IMR-90 (cell line): ENCODE results near the gene ZNF711. TPM values are rescaled to one million over a fixed set of nuclear protein-coding genes. Genes with fewer than 3 reads are reported as not detected.
"Not testable (repeated sequence)": the region's sequence is repeated elsewhere in the genome, so short reads cannot be mapped to it uniquely, and the experiment has no call there.

Experiments used
- ATAC-seq: fragments of 200-7000 bp; cut with Tn5 transposase; 2 replicates; pipeline ENCODE4 v1.9.1; 2020; ENCODE audit warnings: low read depth, mild to moderate bottlenecking, moderate library complexity
- BruUV-seq: library from RNA; stranded (reverse); fragments of 400-500 nt; replicated peaks from 2 replicates; lab custom pipeline; 2021; lab: Mats Ljungman, UMichigan
- CTCF ChIA-PET: fragments of 300-600 bp; formaldehyde crosslinking; extraction: SDS; loops from one replicate; lab custom pipeline; 2021; ENCODE audit warnings: antibody characterized with exemption; lab: Yijun Ruan, JAX
- POLR2A ChIA-PET: fragments of 300-600 bp; sonication (Branson Sonifier 250); formaldehyde crosslinking; loops from one replicate; lab custom pipeline; 2022; ENCODE audit warnings: antibody characterized with exemption; ENCODE audit not compliant: unreplicated experiment; lab: Charles Lee
- DNase-seq: peaks from one replicate; pipeline ENCODE4 v3.0.0; 2013
- H2AFZ ChIP-seq: replicated peaks from 2 replicates; pipeline ENCODE3; 2013; ENCODE audit warnings: low read length, mild to moderate bottlenecking; ENCODE audit not compliant: poor library complexity
- H2AK5ac ChIP-seq: 2 replicates; pipeline ENCODE4 v1.6.1; 2013; ENCODE audit warnings: low read depth, low read length, inconsistent platforms
- H2AK9ac ChIP-seq: replicated peaks from 2 replicates; pipeline ENCODE3; 2013; ENCODE audit warnings: mild to moderate bottlenecking, low read depth, low read length, moderate library complexity; ENCODE audit not compliant: poor library complexity
- H2BK120ac ChIP-seq: 2 replicates; pipeline ENCODE4 v1.6.1; 2013; ENCODE audit warnings: low read depth, low read length, inconsistent platforms
- H2BK15ac ChIP-seq: 3 replicates; pipeline ENCODE4 v1.6.1; 2013; ENCODE audit warnings: low read depth, low read length, inconsistent platforms
- H2BK20ac ChIP-seq: 2 replicates; pipeline ENCODE4 v1.6.1; 2013; ENCODE audit warnings: low read depth, mild to moderate bottlenecking, inconsistent platforms, low read length, moderate library complexity
- H2BK5ac ChIP-seq: 2 replicates; pipeline ENCODE4 v1.6.1; 2013; ENCODE audit warnings: mild to moderate bottlenecking, low read depth, low read length, inconsistent platforms; ENCODE audit not compliant: poor library complexity, severe bottlenecking
- H3K14ac ChIP-seq: replicated peaks from 2 replicates; pipeline ENCODE4 v1.6.1; 2013; ENCODE audit warnings: low read depth, low read length, inconsistent platforms
- H3K18ac ChIP-seq: 2 replicates; pipeline ENCODE4 v1.6.1; 2013; ENCODE audit warnings: low read depth, low read length, control low read depth
- H3K23ac ChIP-seq: 2 replicates; pipeline ENCODE4 v1.6.1; 2013; ENCODE audit warnings: low read depth, low read length, inconsistent platforms
- H3K27ac ChIP-seq: 2 replicates; pipeline ENCODE4 v1.5.1; 2013; ENCODE audit warnings: mild to moderate bottlenecking, control low read depth, low read length; ENCODE audit not compliant: insufficient read depth
- H3K27me3 ChIP-seq: 2 replicates; pipeline ENCODE4 v1.6.1; 2013; ENCODE audit warnings: low read length; ENCODE audit not compliant: control insufficient read depth, insufficient read depth
- H3K36me3 ChIP-seq: 2 replicates; pipeline ENCODE4 v1.6.1; 2013; ENCODE audit warnings: low read length, mixed read lengths; ENCODE audit not compliant: control insufficient read depth, insufficient read depth
- H3K4ac ChIP-seq: 2 replicates; pipeline ENCODE4 v1.6.1; 2013; ENCODE audit warnings: low read depth, low read length, inconsistent platforms
- H3K4me1 ChIP-seq: 2 replicates; pipeline ENCODE4 v1.6.1; 2013; ENCODE audit warnings: low read length, mixed read lengths; ENCODE audit not compliant: control insufficient read depth, insufficient read depth
- H3K4me2 ChIP-seq: 2 replicates; pipeline ENCODE4 v1.6.1; 2013; ENCODE audit warnings: low read depth, mild to moderate bottlenecking, control low read depth, low read length, moderate library complexity
- H3K4me3 ChIP-seq: 2 replicates; pipeline ENCODE4 v1.5.1; 2013; ENCODE audit warnings: low read depth, mild to moderate bottlenecking, control low read depth, low read length, moderate library complexity; ENCODE audit not compliant: insufficient read depth
- H3K56ac ChIP-seq: 2 replicates; pipeline ENCODE4 v1.6.1; 2013; ENCODE audit warnings: low read length, inconsistent platforms; ENCODE audit not compliant: insufficient read depth; ENCODE audit errors: extremely low read depth
- H3K79me1 ChIP-seq, 2 experiments: 2 replicates each; pipeline ENCODE4 v1.6.1; 2013; ENCODE audit warnings: low read length in 2 of 2, inconsistent platforms in 1 of 2, low read depth in 1 of 2
- H3K9ac ChIP-seq: 2 replicates; pipeline ENCODE4 v1.6.1; 2013; ENCODE audit warnings: low read depth, low read length, control low read depth
- H3K9me1 ChIP-seq: 2 replicates; pipeline ENCODE4 v1.6.1; 2013; ENCODE audit warnings: low read length, inconsistent platforms; ENCODE audit not compliant: insufficient read depth
- H3K9me3 ChIP-seq: 2 replicates; pipeline ENCODE4 v1.6.1; 2013; ENCODE audit warnings: low read length; ENCODE audit not compliant: control insufficient read depth, insufficient read depth
- H4K20me1 ChIP-seq: 2 replicates; pipeline ENCODE4 v1.6.1; 2013; ENCODE audit warnings: low read length, inconsistent platforms; ENCODE audit not compliant: insufficient read depth
- H4K5ac ChIP-seq: 2 replicates; pipeline ENCODE4 v1.6.1; 2013; ENCODE audit warnings: mild to moderate bottlenecking, low read depth, low read length, control low read depth
- H4K8ac ChIP-seq, 2 experiments: 2 replicates each; pipeline ENCODE4 v1.6.1; 2013; ENCODE audit warnings: low read depth in 2 of 2, low read length in 2 of 2, control low read depth in 1 of 2, inconsistent platforms in 1 of 2
- H4K91ac ChIP-seq: 2 replicates; pipeline ENCODE4 v1.6.1; 2013; ENCODE audit warnings: low read depth, low read length, inconsistent platforms; ENCODE audit not compliant: insufficient read depth
- WGBS, 2 experiments: methylation state at CpG; one replicate each; pipeline versions ENCODE4 v1.1.5 to v1.1.7; 2013; ENCODE audit warnings: missing lambda C conversion rate in 2 of 2; ENCODE audit not compliant: insufficient read length in 1 of 2; ENCODE audit errors: extremely low coverage in 2 of 2; 5-methylcytosine and 5-hydroxymethylcytosine counted together
- dilution Hi-C: fragments of 300-500 bp; cut with HindIII; formaldehyde crosslinking; loops from one replicate; pipeline ENCODE4 v1.14.3; 2018; ENCODE audit warnings: low sequenced_read_pairs; ENCODE audit not compliant: unreplicated experiment
- in situ Hi-C: fragments of 300-500 bp; cut with MboI; formaldehyde crosslinking; loops from 3 replicates; pipeline ENCODE4 v1.14.3; 2019; ENCODE audit warnings: low sequenced_read_pairs, inconsistent platforms, mixed read lengths
- intact Hi-C: fragments of 100-400 bp; cut with micrococcal nuclease; formaldehyde crosslinking; loops from 2 replicates; pipeline ENCODE4 v1.10.0; 2022
- polyA plus RNA-seq, 3 experiments: library from polyadenylated mRNA; depleted of rRNA; stranded (reverse); fragments of >200 nt; gene quantifications; 2 replicates each; pipeline ENCODE4 v1.2.3, GENCODE V29; 2012; ENCODE audit warnings: low replicate concordance in 1 of 3
- total RNA-seq: library from RNA; depleted of rRNA; stranded (reverse); fragments of >200 nt; gene quantifications from 2 replicates; pipeline ENCODE4 v1.2.3, GENCODE V29; 2012; rRNA removed

The ZNF711 gene
- total and polyA plus RNA-seq, 2 of the 4 experiments (the other 2 are of a cell fraction): 2.3 to 2.9 TPM

- H2BK5ac ChIP-seq, CTCF ChIA-PET, H3K4me3 ChIP-seq, H3K23ac ChIP-seq, H4K20me1 ChIP-seq, dilution Hi-C loops, H2AFZ ChIP-seq, H3K36me3 ChIP-seq, H2BK15ac ChIP-seq, H3K4me1 ChIP-seq, H4K91ac ChIP-seq, in situ Hi-C loops, H4K8ac ChIP-seq, H3K79me1 ChIP-seq, H3K9me1 ChIP-seq, H2AK5ac ChIP-seq, H3K14ac ChIP-seq, H4K5ac ChIP-seq, POLR2A ChIA-PET, H3K9me3 ChIP-seq, intact Hi-C loops, H3K18ac ChIP-seq, H3K9ac ChIP-seq, H2BK120ac ChIP-seq, H3K56ac ChIP-seq, DNase-seq, BruUV-seq, H3K4me2 ChIP-seq, H3K27me3 ChIP-seq, ATAC-seq, H3K27ac ChIP-seq, H2BK20ac ChIP-seq, H3K4ac ChIP-seq, H2AK9ac ChIP-seq: not testable (repeated sequence)
- WGBS, 2 experiments: no CpG with 5 or more reads among the region's 2 CpGs
These were observed 67.6 kb downstream of the ZNF711 start for GRCh38 chrX:85311348-85311747.

Other genes starting within 250 kb of the ZNF711 start
- 9.7 and 11.1 TPM in 2 replicates for gene APOOL, start 240.1 kb upstream of the ZNF711 start, total RNA-seq
- 3.2 and 4.6 TPM in 2 replicates for gene APOOL, start 240.1 kb upstream of the ZNF711 start, polyA plus RNA-seq (2012; rRNA removed)
- gene SATL1, start 212 bp upstream of the ZNF711 start, total RNA-seq: not detected in 2 replicates
- gene SATL1, start 212 bp upstream of the ZNF711 start, polyA plus RNA-seq (2012; rRNA removed): not detected in 2 replicates
- not detected in 2 replicates for gene POF1B, start 135.7 kb downstream of the ZNF711 start, total RNA-seq
- gene POF1B, start 135.7 kb downstream of the ZNF711 start, polyA plus RNA-seq (2012; rRNA removed): not detected in 2 replicates